ENCODE measurements around the gene ADGRD1.

The ADGRD1 gene

GRCh38 chr12:131008131-131008912, 54.6 kb downstream of the ADGRD1 start:
- Mint-ChIP-seq H3K27me3 (ENCODE audit: low read depth) (no peaks in the 10 kb centered on the region), H3K9me3 (no peaks in the 10 kb centered on the region), H3K36me3 (ENCODE audit: low read depth) (no peaks in the 10 kb centered on the region), H3K4me1 (ENCODE audit: low read depth) (no peaks in the 10 kb centered on the region), H3K27ac (no peak overlapping the region), H3K4me3 (no peak overlapping the region)

GRCh38 chr12:131008913-131009270, 55.2 kb downstream of the ADGRD1 start:
- no peak overlapping the region for H3K27ac Mint-ChIP-seq
- no peaks in the 10 kb centered on the region for H3K36me3 Mint-ChIP-seq (ENCODE audit: low read depth)
- H3K9me3 Mint-ChIP-seq: no peaks in the 10 kb centered on the region
- no peak overlapping the region for H3K4me3 Mint-ChIP-seq
- H3K27me3 Mint-ChIP-seq (ENCODE audit: low read depth): no peaks in the 10 kb centered on the region
- no peaks in the 10 kb centered on the region for H3K4me1 Mint-ChIP-seq (ENCODE audit: low read depth)

GRCh38 chr12:131009595-131010395, 56.1 kb downstream of the ADGRD1 start:
- no peak overlapping the region for H3K27ac Mint-ChIP-seq
- H3K27me3 Mint-ChIP-seq (ENCODE audit: low read depth): no peaks in the 10 kb centered on the region
- no peak overlapping the region for H3K4me3 Mint-ChIP-seq
- H3K9me3 Mint-ChIP-seq: no peaks in the 10 kb centered on the region
- H3K36me3 Mint-ChIP-seq (ENCODE audit: low read depth): no peaks in the 10 kb centered on the region
- H3K4me1 Mint-ChIP-seq (ENCODE audit: low read depth): no peaks in the 10 kb centered on the region

- H3K4me3 Mint-ChIP-seq: no peak overlapping the region
- no peaks in the 10 kb centered on the region for H3K4me1 Mint-ChIP-seq (ENCODE audit: low read depth)
- no peak overlapping the region for H3K27ac Mint-ChIP-seq
- no peaks in the 10 kb centered on the region for H3K27me3 Mint-ChIP-seq (ENCODE audit: low read depth)
- no peaks in the 10 kb centered on the region for H3K9me3 Mint-ChIP-seq
- H3K36me3 Mint-ChIP-seq (ENCODE audit: low read depth): no peaks in the 10 kb centered on the region
Observed at GRCh38 chr12:131010396-131011131, 56.9 kb downstream of the ADGRD1 start.

GRCh38 chr12:131011165-131012079, 57.7 kb downstream of the ADGRD1 start:
- Mint-ChIP-seq H3K9me3 (no peaks in the 10 kb centered on the region), H3K27ac (no peak overlapping the region), H3K27me3 (ENCODE audit: low read depth) (no peaks in the 10 kb centered on the region), H3K36me3 (ENCODE audit: low read depth) (no peaks in the 10 kb centered on the region), H3K4me1 (ENCODE audit: low read depth) (no peaks in the 10 kb centered on the region), H3K4me3 (no peak overlapping the region)

GRCh38 chr12:131012279-131013069, 58.8 kb downstream of the ADGRD1 start:
- Mint-ChIP-seq H3K4me3 (no peak overlapping the region), H3K4me1 (ENCODE audit: low read depth) (no peaks in the 10 kb centered on the region), H3K27ac (no peak overlapping the region), H3K9me3 (no peaks in the 10 kb centered on the region), H3K36me3 (ENCODE audit: low read depth) (no peaks in the 10 kb centered on the region), H3K27me3 (ENCODE audit: low read depth) (no peaks in the 10 kb centered on the region)

- Mint-ChIP-seq H3K9me3 (no peaks in the 10 kb centered on the region), H3K27me3 (ENCODE audit: low read depth) (no peaks in the 10 kb centered on the region), H3K4me1 (ENCODE audit: low read depth) (no peaks in the 10 kb centered on the region), H3K4me3 (no peak overlapping the region), H3K27ac (no peak overlapping the region), H3K36me3 (ENCODE audit: low read depth) (no peaks in the 10 kb centered on the region)
Observed at GRCh38 chr12:131013118-131013517, 59.4 kb downstream of the ADGRD1 start.

GRCh38 chr12:131014343-131014742, 60.6 kb downstream of the ADGRD1 start:
- H3K27me3 Mint-ChIP-seq (ENCODE audit: low read depth): no peaks in the 10 kb centered on the region
- H3K36me3 Mint-ChIP-seq (ENCODE audit: low read depth): no peaks in the 10 kb centered on the region
- H3K9me3 Mint-ChIP-seq: no peaks in the 10 kb centered on the region
- no peak overlapping the region for H3K27ac Mint-ChIP-seq
- no peaks in the 10 kb centered on the region for H3K4me1 Mint-ChIP-seq (ENCODE audit: low read depth)
- no peak overlapping the region for H3K4me3 Mint-ChIP-seq

GRCh38 chr12:131015581-131016337, 62.1 kb downstream of the ADGRD1 start:
- no peaks in the 10 kb centered on the region for H3K27me3 Mint-ChIP-seq (ENCODE audit: low read depth)
- no peaks in the 10 kb centered on the region for H3K9me3 Mint-ChIP-seq
- H3K36me3 Mint-ChIP-seq (ENCODE audit: low read depth): no peaks in the 10 kb centered on the region
- no peaks in the 10 kb centered on the region for H3K4me1 Mint-ChIP-seq (ENCODE audit: low read depth)
- H3K27ac Mint-ChIP-seq: no peak overlapping the region
- H3K4me3 Mint-ChIP-seq: no peak overlapping the region

GRCh38 chr12:131017477-131017991, 63.8 kb downstream of the ADGRD1 start:
- H3K27me3 Mint-ChIP-seq (ENCODE audit: low read depth): no peaks in the 10 kb centered on the region
- H3K9me3 Mint-ChIP-seq: no peaks in the 10 kb centered on the region
- H3K4me1 Mint-ChIP-seq (ENCODE audit: low read depth): no peaks in the 10 kb centered on the region
- no peaks in the 10 kb centered on the region for H3K36me3 Mint-ChIP-seq (ENCODE audit: low read depth)
- no peak overlapping the region for H3K4me3 Mint-ChIP-seq
- H3K27ac Mint-ChIP-seq: peak overlapping the region; percentile 3

GRCh38 chr12:131018019-131018620, 64.4 kb downstream of the ADGRD1 start:
- Mint-ChIP-seq H3K27me3 (ENCODE audit: low read depth) (no peaks in the 10 kb centered on the region), H3K9me3 (no peaks in the 10 kb centered on the region), H3K4me3 (no peak overlapping the region), H3K27ac (no peak overlapping the region), H3K4me1 (ENCODE audit: low read depth) (no peaks in the 10 kb centered on the region), H3K36me3 (ENCODE audit: low read depth) (no peaks in the 10 kb centered on the region)

- Mint-ChIP-seq H3K27me3 (ENCODE audit: low read depth) (no peaks in the 10 kb centered on the region), H3K27ac (no peak overlapping the region), H3K36me3 (ENCODE audit: low read depth) (no peaks in the 10 kb centered on the region), H3K4me3 (no peak overlapping the region), H3K9me3 (no peaks in the 10 kb centered on the region), H3K4me1 (ENCODE audit: low read depth) (no peaks in the 10 kb centered on the region)
Observed at GRCh38 chr12:131018808-131019397, 65.2 kb downstream of the ADGRD1 start.
